HCT116 (cell line): ENCODE results near the gene RNF220. TPM values are rescaled to one million over a fixed set of nuclear protein-coding genes. Genes with fewer than 3 reads are reported as not detected.

Experiments
- ATAC-seq: fragments of 200-7000 bp; cut with Tn5 transposase; 2 replicates; pipeline ENCODE4 v1.9.1; 2020; ENCODE audit warnings: mild to moderate bottlenecking, moderate library complexity
- BruUV-seq: library from RNA; stranded (reverse); fragments of 400-500 nt; replicated peaks from 2 replicates; lab custom pipeline; 2021; lab: Mats Ljungman, UMichigan
- CTCF ChIA-PET: fragments of 300-600 bp; sonication (Branson Sonifier 250); formaldehyde crosslinking; loops from one replicate; lab custom pipeline; 2021; ENCODE audit warnings: antibody characterized with exemption; lab: Charles Lee
- POLR2A ChIA-PET: fragments of 300-600, 350-600 bp; sonication (Branson Sonifier 250); formaldehyde crosslinking; loops from one replicate; lab custom pipeline; 2021; ENCODE audit warnings: antibody characterized with exemption; lab: Charles Lee
- RAD21 ChIA-PET, 2 experiments: fragments of 300-600 bp; sonication (Branson Sonifier 250); formaldehyde crosslinking; loops; one replicate each; lab custom pipeline; 2023; ENCODE audit warnings: low total read pairs in 2 of 2; ENCODE audit not compliant: uncharacterized antibody in 2 of 2, unreplicated experiment in 2 of 2, low non-redundant PET in 1 of 2; lab: Charles Lee
- DNase-seq: peaks from one replicate; pipeline ENCODE4 v3.0.0-alpha.2; 2010; ENCODE audit warnings: low read depth, low spot score
- H2AFZ ChIP-seq: fragments of 200-600 bp; shearing (Covaris generic), sonication (generic); 2 replicates; pipeline ENCODE4 v1.6.1; 2017; ENCODE audit warnings: low read depth, mixed run types, mixed read lengths, antibody characterized with exemption, low read length; ENCODE audit not compliant: poor library complexity, severe bottlenecking
- H3K27ac ChIP-seq: 2 replicates; pipeline ENCODE4 v1.5.1; 2012; ENCODE audit warnings: low read depth, low read length
- H3K27me3 ChIP-seq: fragments of 200-600 bp; sonication (generic); 2 replicates; pipeline ENCODE4 v1.6.1; 2016; ENCODE audit warnings: mixed run types, low read length, mixed read lengths; ENCODE audit not compliant: insufficient read depth
- H3K36me3 ChIP-seq, 2 experiments: fragments of 200-500 bp in 1 of 2; fragments of 200-600 bp in 1 of 2; sonication (Bioruptor generic) in 1 of 2; sonication (generic) in 1 of 2; 2 replicates each; pipeline versions ENCODE4 v1.5.1 to v1.6.1; 2014 to 2016; ENCODE audit warnings: low read length in 2 of 2, inconsistent platforms in 1 of 2, mixed read lengths in 1 of 2, mixed run types in 1 of 2; ENCODE audit not compliant: insufficient read depth in 2 of 2, control insufficient read depth in 1 of 2
- H3K4me1 ChIP-seq, 2 experiments: fragments of 200-600 bp in 1 of 2; sonication (generic) in 1 of 2; 2 replicates each; pipeline versions ENCODE4 v1.5.1 to v1.6.1; 2012 to 2017; ENCODE audit warnings: low read length in 2 of 2, inconsistent platforms in 1 of 2, mild to moderate bottlenecking in 1 of 2, mixed read lengths in 1 of 2, mixed run types in 1 of 2, moderate library complexity in 1 of 2; ENCODE audit not compliant: insufficient read depth in 2 of 2, control insufficient read depth in 1 of 2
- H3K4me2 ChIP-seq: fragments of 200-600 bp; sonication (generic); 2 replicates; pipeline ENCODE4 v1.6.1; 2017; ENCODE audit warnings: mixed run types, low read length, mixed read lengths
- H3K4me3 ChIP-seq, 2 experiments: fragments of 200-600 bp in 1 of 2; sonication (generic) in 1 of 2; replicated peaks in 1 of 2; 2 replicates each; pipeline ENCODE4 v1.5.1; 2011 to 2016; ENCODE audit warnings: low read length in 2 of 2, control low read depth in 1 of 2, low read depth in 1 of 2, mild to moderate bottlenecking in 1 of 2, mixed read lengths in 1 of 2, mixed run types in 1 of 2
- H3K79me2 ChIP-seq: fragments of 200-600 bp; sonication (generic); 2 replicates; pipeline ENCODE4 v1.6.1; 2017; ENCODE audit warnings: mild to moderate bottlenecking, mixed run types, low read length, moderate library complexity, mixed read lengths; ENCODE audit not compliant: insufficient read depth
- H3K9ac ChIP-seq: fragments of 200-600 bp; sonication (generic); 2 replicates; pipeline ENCODE4 v1.6.1; 2016; ENCODE audit warnings: low read length, mixed read lengths
- H3K9me2 ChIP-seq: fragments of 200-600 bp; sonication (generic), shearing (Covaris generic); 2 replicates; pipeline ENCODE4 v1.6.1; 2017; ENCODE audit warnings: mixed run types, mild to moderate bottlenecking, moderate library complexity; ENCODE audit not compliant: insufficient read depth
- H3K9me3 ChIP-seq, 2 experiments: fragments of 200-500 bp in 1 of 2; fragments of 200-600 bp in 1 of 2; sonication (Bioruptor generic) in 1 of 2; sonication (generic) in 1 of 2; 2 replicates each; pipeline ENCODE4 v1.6.1; 2014 to 2017; ENCODE audit warnings: low read length in 2 of 2, mixed read lengths in 2 of 2, inconsistent platforms in 1 of 2, low read depth in 1 of 2, mild to moderate bottlenecking in 1 of 2, mixed run types in 1 of 2, moderate library complexity in 1 of 2; ENCODE audit not compliant: control insufficient read depth in 1 of 2, insufficient read depth in 1 of 2
- H4K20me1 ChIP-seq: fragments of 200-600 bp; sonication (generic), shearing (Covaris generic); 2 replicates; pipeline ENCODE4 v1.6.1; 2017; ENCODE audit warnings: mixed run types, mild to moderate bottlenecking, moderate library complexity; ENCODE audit not compliant: insufficient read depth
- ATF3 ChIP-seq: IDR thresholded peaks from 2 replicates; pipeline ENCODE4 v1.6.1; 2012
- CBX3 ChIP-seq: IDR thresholded peaks from 2 replicates; pipeline ENCODE4 v1.6.1; 2012; ENCODE audit warnings: low read depth
- CEBPB ChIP-seq: IDR thresholded peaks from 2 replicates; pipeline ENCODE4 v1.6.1; 2012; ENCODE audit warnings: low read depth
- CTCF ChIP-seq, 3 experiments: fragments of 200-600 bp in 1 of 3; sonication (generic) in 1 of 3; IDR thresholded peaks in 2 of 3; conservative IDR thresholded peaks in 1 of 3; 2 replicates each; pipeline ENCODE4 v1.5.1; 2012 to 2017; ENCODE audit warnings: low read depth in 2 of 3, low read length in 2 of 3, antibody characterized with exemption in 1 of 3, borderline replicate concordance in 1 of 3, control low read depth in 1 of 3, mild to moderate bottlenecking in 1 of 3, mixed read lengths in 1 of 3, mixed run types in 1 of 3, moderate library complexity in 1 of 3; ENCODE audit not compliant: insufficient read depth in 1 of 3
- EZH2 ChIP-seq: fragments of 200-600 bp; sonication (generic); IDR thresholded peaks from 2 replicates; pipeline ENCODE4 v1.6.1; 2017; ENCODE audit warnings: antibody characterized with exemption, mixed run types
- EZH2phosphoT487 ChIP-seq: fragments of 200-600 bp; IDR thresholded peaks from 2 replicates; pipeline ENCODE4 v1.6.1; 2018; ENCODE audit warnings: antibody characterized with exemption, borderline replicate concordance
- FOSL1 ChIP-seq: IDR thresholded peaks from 2 replicates; pipeline ENCODE4 v1.6.1; 2012; ENCODE audit warnings: low read depth
- JUND ChIP-seq: IDR thresholded peaks from 2 replicates; pipeline ENCODE4 v1.6.1; 2012
- MAX ChIP-seq: IDR thresholded peaks from 2 replicates; pipeline ENCODE4 v1.6.1; 2012
- POLR2A ChIP-seq: IDR thresholded peaks from 2 replicates; pipeline ENCODE4 v1.7.0; 2011; ENCODE audit warnings: borderline replicate concordance; ENCODE audit not compliant: insufficient read depth, insufficient read length; ENCODE audit errors: extremely low read depth
- POLR2AphosphoS5 ChIP-seq: IDR thresholded peaks from 2 replicates; pipeline ENCODE4 v1.6.1; 2011; ENCODE audit warnings: mild to moderate bottlenecking, low read depth, low read length, moderate library complexity
- RAD21 ChIP-seq: IDR thresholded peaks from 2 replicates; pipeline ENCODE4 v1.6.1; 2012; ENCODE audit warnings: low read depth, mild to moderate bottlenecking
- REST ChIP-seq: IDR thresholded peaks from 2 replicates; pipeline ENCODE4 v1.6.1; 2012; ENCODE audit warnings: low read depth
- SIN3A ChIP-seq: IDR thresholded peaks from 2 replicates; pipeline ENCODE4 v1.6.1; 2012; ENCODE audit warnings: low read depth
- SP1 ChIP-seq: IDR thresholded peaks from 2 replicates; pipeline ENCODE4 v1.6.1; 2012; ENCODE audit warnings: low read depth
- SRF ChIP-seq: IDR thresholded peaks from 2 replicates; pipeline ENCODE4 v1.6.1; 2012; ENCODE audit warnings: low read depth
- TCF7L2 ChIP-seq: IDR thresholded peaks from 2 replicates; pipeline ENCODE4 v1.7.0; 2011; ENCODE audit warnings: borderline replicate concordance, inconsistent platforms; ENCODE audit not compliant: insufficient read depth, insufficient read length; ENCODE audit errors: extremely low read depth
- YY1 ChIP-seq: IDR thresholded peaks from 2 replicates; pipeline ENCODE4 v1.6.1; 2011; ENCODE audit warnings: low read length, low read depth, moderate library complexity, mild to moderate bottlenecking; ENCODE audit not compliant: insufficient replicate concordance; ENCODE audit errors: extremely low read depth
- ZBTB33 ChIP-seq: IDR thresholded peaks from 2 replicates; pipeline ENCODE4 v1.6.1; 2011; ENCODE audit warnings: mild to moderate bottlenecking, low read length, moderate library complexity; ENCODE audit not compliant: insufficient replicate concordance; ENCODE audit errors: extremely low read depth
- ZFX ChIP-seq: fragments of 450-650 bp; IDR thresholded peaks from 2 replicates; pipeline ENCODE4 v1.6.1; 2017
- ZNF274 ChIP-seq: fragments of 200-500 bp; sonication (Bioruptor generic); IDR thresholded peaks from 2 replicates; pipeline ENCODE4 v1.6.1; 2014; ENCODE audit warnings: mild to moderate bottlenecking, low read depth, low read length, inconsistent platforms
- intact Hi-C: fragments of 100-400 bp; cut with micrococcal nuclease; formaldehyde crosslinking; loops from 2 replicates; pipeline ENCODE4 v1.10.0; 2022
- total RNA-seq: library from RNA; stranded (reverse); gene quantifications from one replicate; pipeline ENCODE4 v1.2.1, GENCODE V29; 2021; ENCODE audit not compliant: unreplicated experiment

The RNF220 gene
- total RNA-seq, 1 experiment from 2014 or later = 84.5 TPM

GRCh38 chr1:44693159-44693558 lies 288.1 kb downstream of the RNF220 start:
- H3K9ac ChIP-seq = no peak overlapping the region
- H3K4me3 ChIP-seq = no peak overlapping the region
- peak overlapping the region; percentile 29 for H3K4me2 ChIP-seq
- H3K9me2 ChIP-seq = no peaks in the 10 kb centered on the region
- ChIA-PET RAD21 (no interaction called here), POLR2A (interaction anchor here (6.5 kb wide), 1 partner anchor 28 kb away, joined by 39 read pairs; no protein-coding TSS in a partner anchor), CTCF (no interaction called here)
- no peaks in the 10 kb centered on the region for H3K27me3 ChIP-seq
- H3K36me3 ChIP-seq = no peaks in the 10 kb centered on the region
- no peaks in the 10 kb centered on the region for H4K20me1 ChIP-seq
- H2AFZ ChIP-seq = no peak overlapping the region
- H3K79me2 ChIP-seq = no peaks in the 10 kb centered on the region
- no TSS peak for BruUV-seq
- DNase-seq (no peak), ATAC-seq (no peak; the same call in 1 of the 2 replicates)
- peaks cover 31 to 53% of the 10 kb centered on the region in 2 experiments for H3K4me1 ChIP-seq
- intact Hi-C loops = no loop called here
- no peaks in the 10 kb centered on the region for H3K9me3 ChIP-seq
- no peak overlapping the region for H3K27ac ChIP-seq
- TF ChIP-seq SP1 (peak; percentile 89), RAD21 (no peak), REST (no peak), CEBPB (0 out of 2 replicates have a peak, but pooled peaks have one; percentile 30), MAX (no peak), ZNF274 (no peak), POLR2A (no peak), TCF7L2 (no peak), CBX3 (peak; percentile 82; the same call in 1 of the 2 replicates), ZBTB33 (no peak), FOSL1 (peak; percentile 88), POLR2AphosphoS5 (peak; percentile 60; the same call in 1 of the 2 replicates), ZFX (no peak), CTCF (IDR thresholded peaks at IDR 0.05 in 2 of 3, conservative IDR thresholded peaks at IDR 0.05 in 1 of 3; ENCODE audit: borderline replicate concordance in 1 of 3, insufficient read depth in 1 of 3, low read depth in 2 of 3, low read length in 2 of 3) (no peak), SIN3A (no peak), SRF (peak; percentile 74; the same call in 1 of the 2 replicates), ATF3 (no peak), EZH2 (no peak), EZH2phosphoT487 (no peak), YY1 (no peak), JUND (peak; percentile 90)
